T-helper 2 cell treated with Interferon-gamma antibody and Interleukin-4, amounts not matched to agents 100 ng/mL and 5 ng/mL, for 36 hours (primary cell): ENCODE data around the gene ARGLU1. TPM values are rescaled to one million over a fixed set of nuclear protein-coding genes. Genes with fewer than 3 reads are reported as not detected.

Experiments
- intact Hi-C: fragments of 100-400 bp; cut with micrococcal nuclease; formaldehyde crosslinking; loops from one replicate; pipeline ENCODE4 v1.15.1; 2023
- total RNA-seq: library from RNA; stranded (reverse); gene quantifications from 2 replicates; pipeline ENCODE4 v1.2.3, GENCODE V29; 2022

ARGLU1 gene
- total RNA-seq, 1 donor from 2014 or later, result 89.4 TPM

GRCh38 chr13:106503730-106504453 is 64.0 kb downstream of the ARGLU1 start:
- intact Hi-C loops, result no loop called here

GRCh38 chr13:106503272-106503671 is 64.7 kb downstream of the ARGLU1 start:
- intact Hi-C loops, result no loop called here

DNA sequence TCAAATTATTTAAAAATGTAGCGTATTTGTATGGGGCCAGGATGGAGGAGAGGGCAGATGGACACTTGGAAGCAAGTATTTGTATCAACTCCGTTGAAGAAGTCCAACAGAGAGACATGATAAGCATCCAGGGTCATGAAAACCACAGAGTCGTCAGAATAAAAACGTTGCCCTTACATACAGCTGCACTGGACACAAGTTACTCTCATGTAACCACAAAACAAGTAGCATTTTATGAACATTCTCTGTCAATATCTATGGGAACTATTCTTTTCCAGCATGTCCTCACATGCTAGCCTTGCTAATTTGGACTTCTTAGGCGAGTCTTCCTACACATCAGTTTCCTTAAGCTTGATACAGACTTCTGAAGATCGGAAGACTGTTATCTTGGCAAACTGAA is 67.5 kb downstream of the ARGLU1 start:
- intact Hi-C loops, result no loop called here

GRCh38 chr13:106499896-106500295 is 68.0 kb downstream of the ARGLU1 start:
- intact Hi-C loops, result no loop called here

- intact Hi-C loops, result no loop called here
Measured at GRCh38 chr13:106499113-106499512, 68.8 kb downstream of the ARGLU1 start.

DNA sequence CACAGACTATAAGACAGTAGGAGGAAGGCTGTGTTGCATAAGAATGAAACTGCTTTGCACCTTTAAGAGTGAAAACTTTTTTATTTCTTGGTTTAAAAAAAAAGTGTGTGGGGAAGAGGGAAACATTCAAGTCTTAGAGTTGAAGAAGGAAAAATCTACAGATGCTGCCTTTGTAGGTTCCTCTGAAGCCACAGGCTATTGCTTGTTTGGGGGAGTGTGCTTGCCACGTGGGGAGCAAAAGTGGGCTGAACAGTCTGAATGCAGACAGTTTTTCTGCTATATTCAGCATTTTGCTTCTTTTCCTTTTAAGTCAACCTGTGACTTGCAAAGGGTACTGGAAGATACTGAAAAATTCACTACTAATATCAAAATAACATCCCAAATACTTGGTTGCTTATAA is 69.4 kb downstream of the ARGLU1 start:
- intact Hi-C loops, result no loop called here

GRCh38 chr13:106498158-106498557 is 69.8 kb downstream of the ARGLU1 start:
- intact Hi-C loops, result no loop called here

DNA sequence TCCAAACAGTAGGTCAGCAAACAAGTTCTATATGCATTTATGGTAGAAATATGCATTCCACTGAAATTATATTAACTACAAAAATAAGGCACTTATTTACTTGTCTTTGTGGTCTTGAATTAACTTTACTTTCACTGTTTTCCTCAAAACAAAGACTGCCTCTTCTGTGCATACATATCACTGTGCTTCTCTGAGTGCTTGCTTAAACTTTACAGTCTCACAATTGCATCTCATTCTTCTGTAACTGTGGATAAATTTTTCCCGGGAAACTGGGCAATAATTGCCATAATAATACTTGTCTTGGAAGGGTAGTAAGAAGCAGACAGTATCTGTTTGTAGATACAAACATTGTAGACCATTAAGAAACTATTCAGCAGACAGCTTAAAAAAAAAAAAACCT is 70.9 kb downstream of the ARGLU1 start:
- intact Hi-C loops, result no loop called here

DNA sequence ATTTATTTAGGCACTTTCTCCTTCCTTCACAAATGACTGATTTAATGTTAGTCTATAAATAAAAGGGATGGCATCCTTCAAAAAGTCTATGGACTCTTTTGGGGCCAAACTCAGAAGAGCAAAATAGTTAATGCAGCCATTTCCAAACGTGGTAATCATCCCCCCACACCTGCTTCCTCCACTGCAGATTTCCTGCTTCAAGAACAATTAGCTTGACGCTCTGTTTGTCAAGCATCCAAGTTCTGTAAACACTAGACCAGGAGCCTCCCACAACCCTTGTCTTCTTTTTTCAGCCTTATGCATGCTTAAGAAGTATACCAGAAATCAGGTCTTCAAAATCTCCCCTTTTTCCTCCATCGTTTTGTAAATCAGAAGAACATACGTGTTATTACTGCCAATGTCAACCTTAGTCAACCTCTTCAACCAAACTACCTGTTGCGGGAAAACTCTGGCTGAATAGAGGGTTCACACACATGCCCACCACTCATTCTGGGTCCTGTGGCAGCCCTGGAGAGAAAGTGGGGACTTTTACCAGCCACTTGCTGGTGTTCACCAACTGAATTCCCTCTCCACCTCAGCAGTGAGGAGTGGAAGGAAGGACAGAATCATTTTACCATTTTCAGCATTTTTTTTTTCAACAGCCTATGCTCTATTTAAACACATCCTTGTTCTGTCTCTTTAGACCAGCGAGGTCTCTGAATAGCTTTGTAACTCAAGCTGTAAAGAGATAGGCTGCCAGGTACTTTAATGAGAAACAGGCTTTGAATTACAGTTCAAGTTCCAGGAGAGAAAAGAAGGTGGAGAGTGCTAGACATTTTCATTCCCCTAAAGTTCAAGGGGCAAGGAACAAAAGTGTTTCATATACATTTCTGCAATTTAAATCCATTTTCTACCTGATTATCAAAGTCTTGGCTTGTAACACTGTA is 71.6 kb downstream of the ARGLU1 start:
- intact Hi-C loops, result no loop called here

DNA sequence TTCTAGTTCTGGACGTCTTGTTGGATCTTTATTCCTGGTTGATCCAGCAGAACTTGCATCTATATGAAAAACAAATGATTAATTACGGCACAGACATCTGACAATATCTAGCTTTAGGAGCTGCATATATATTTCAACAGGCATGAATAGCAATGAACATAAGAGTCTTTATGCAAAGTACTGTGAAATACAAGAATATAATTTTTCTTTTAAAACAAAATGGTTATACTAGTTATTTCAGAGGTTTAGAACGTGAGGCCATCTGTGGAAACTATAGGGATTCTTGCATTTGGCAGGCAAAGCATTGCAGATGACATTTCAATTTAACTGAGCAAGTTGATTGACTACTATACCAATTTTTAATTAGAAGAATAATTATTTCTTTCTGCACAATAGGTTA is 73.0 kb downstream of the ARGLU1 start:
- intact Hi-C loops, result no loop called here

DNA sequence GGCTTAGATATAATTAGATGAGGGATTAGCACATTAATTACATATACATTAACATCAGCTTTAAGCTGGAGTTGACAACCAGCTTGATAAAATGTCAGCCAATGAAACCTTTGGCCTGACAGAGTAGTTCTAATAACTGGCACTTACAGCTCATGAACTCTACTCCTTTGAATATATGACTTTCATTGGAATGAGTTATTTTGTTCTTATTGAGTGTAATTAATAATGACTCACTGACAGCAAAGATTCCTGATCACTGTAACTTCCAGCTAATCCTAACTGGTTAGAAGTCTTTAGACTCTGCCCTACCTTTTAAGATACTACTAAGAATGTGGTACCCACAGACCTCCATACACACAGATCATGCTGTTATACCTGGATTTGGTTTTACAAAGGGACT is 73.4 kb downstream of the ARGLU1 start:
- intact Hi-C loops, result no loop called here

DNA sequence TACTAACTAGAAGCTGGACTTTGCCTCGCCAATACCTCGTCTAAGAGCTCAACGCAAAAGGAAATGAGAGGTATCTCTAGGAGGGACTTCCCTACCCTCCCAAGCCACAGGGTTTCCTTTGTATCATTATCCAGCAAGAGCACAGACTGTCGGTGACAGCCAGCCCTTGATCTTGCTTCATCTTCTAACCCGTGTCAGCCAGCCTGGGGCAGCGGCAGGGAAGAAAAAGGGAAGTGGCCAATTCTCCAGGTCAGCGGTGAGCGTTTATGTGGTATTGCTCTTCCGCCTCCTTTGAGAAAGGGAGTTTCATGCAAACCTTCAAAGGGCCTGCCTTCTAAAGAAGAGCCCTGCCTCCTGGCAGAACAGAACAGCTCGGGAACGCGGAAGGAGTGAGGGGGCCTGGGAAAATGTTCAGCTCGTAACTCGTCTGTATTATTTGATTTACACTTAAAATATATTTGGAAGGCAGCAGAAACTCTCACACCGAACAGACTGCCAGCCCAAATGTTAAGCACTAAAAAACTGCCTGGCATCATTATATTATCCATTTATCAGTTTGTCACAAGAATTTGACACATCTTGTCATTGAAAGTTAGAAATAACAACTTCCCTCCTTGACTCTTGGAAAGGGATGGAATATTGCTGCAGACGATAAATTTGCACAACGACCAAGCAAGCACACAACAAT is 74.3 kb downstream of the ARGLU1 start:
- intact Hi-C loops, result no loop called here

GRCh38 chr13:106492588-106493475 is 75.1 kb downstream of the ARGLU1 start:
- intact Hi-C loops, result no loop called here

GRCh38 chr13:106491928-106492587 is 75.9 kb downstream of the ARGLU1 start:
- intact Hi-C loops, result loop anchor here (2.0 kb wide), 1 partner anchor 43 kb away; the partner anchor contains the start of gene EFNB2

Other genes starting within 250 kb of the ARGLU1 start
- gene EFNB2, start 32.5 kb downstream of the ARGLU1 start, total RNA-seq, result 0.07 and 0.11 TPM in 2 replicates